Psoas muscle (tissue), 8 donors: ENCODE results near the gene AFAP1. TPM values are rescaled to one million over a fixed set of nuclear protein-coding genes. Genes with fewer than 3 reads are reported as not detected.

Experiments used
- ATAC-seq, 4 donors: fragments of 200-7000 bp; cut with Tn5 transposase; one replicate each; pipeline ENCODE4 v1.9.1; 2020; ENCODE audit warnings: moderate library complexity in 3 of 4, mild to moderate bottlenecking in 2 of 4
- DNase-seq, 2 donors: peaks; one replicate each; pipeline ENCODE4 v3.0.0-alpha.2; 2020
- H3K27ac ChIP-seq: fragments of 200-600 bp; one replicate; pipeline ENCODE4 v1.8.0; 2022
- H3K27me3 ChIP-seq, 3 donors: fragments of 200-600 bp in 1 of 3; one replicate each; pipeline versions ENCODE4 v1.6.1 to v1.8.0; 2013 to 2022; ENCODE audit warnings: low read length in 2 of 3, mild to moderate bottlenecking in 2 of 3, moderate library complexity in 1 of 3; ENCODE audit not compliant: insufficient read depth in 3 of 3
- H3K36me3 ChIP-seq, 2 donors: fragments of 200-600 bp in 1 of 2; one replicate each; pipeline versions ENCODE4 v1.6.1 to v1.8.0; 2013 to 2022; ENCODE audit warnings: low read depth in 1 of 2, mild to moderate bottlenecking in 1 of 2, moderate library complexity in 1 of 2; ENCODE audit not compliant: insufficient read depth in 1 of 2
- H3K4me1 ChIP-seq: fragments of 200-600 bp; one replicate; pipeline ENCODE4 v1.8.0; 2022
- H3K4me3 ChIP-seq: fragments of 200-600 bp; one replicate; pipeline ENCODE4 v1.8.0; 2022; ENCODE audit warnings: mild to moderate bottlenecking
- H3K9me3 ChIP-seq: fragments of 200-600 bp; one replicate; pipeline ENCODE4 v1.8.0; 2022
- CTCF ChIP-seq: fragments of 200-600 bp; IDR thresholded peaks from one replicate; pipeline ENCODE4 v1.8.0; 2022; ENCODE audit warnings: antibody characterized with exemption
- WGBS, 3 donors: extraction: QIAGEN DNeasy Blood & Tissue Kit; methylation state at CpG; one replicate each; pipeline versions ENCODE4 v1.1.6 to v1.1.7; 2013; 5-methylcytosine and 5-hydroxymethylcytosine counted together
- intact Hi-C, 2 donors: fragments of 100-400 bp; cut with DNase I; formaldehyde crosslinking; loops; one replicate each; pipeline versions ENCODE4 v1.11.0 to v1.14.2; 2022
- polyA plus RNA-seq, 3 donors: library from polyadenylated mRNA; stranded (reverse); fragments of 200-250 nt; gene quantifications; one replicate each; pipeline ENCODE4 v1.2.3, GENCODE V29; 2013
- total RNA-seq, 4 donors: library from RNA; stranded (reverse); fragmentation: NEBNext Ultra II Directional in 2 of 4; extraction: Animal tissue kit (Norgen Biotek cat#: 25700) in 2 of 4; gene quantifications; one replicate each; pipeline versions ENCODE4 v1.2.1 to v1.2.4, GENCODE V29; 2021 to 2023
- donor health status: healthy with polysubstance abuse.
- donor health status: DM: no; HTN: no; CAD: no; lungs with moderate emphysema.
- donor health status: Bipolar disorder and iron deficiency.
- donor health status: healthy.
- donor health status: DM: yes; HTN: yes; CAD: no.
- donor health status: DM: no; HTN: no; CAD: no.
- donor health status: DM: no; HTN: no; CAD: no.
- donor health status: DM: yes; HTN: yes; CAD: no.

Gene AFAP1
- total and polyA plus RNA-seq, 7 donors: 1.3 to 11.4 (median 2.6) TPM

GRCh38 chr4:7901311-7901885 lies 38.3 kb downstream of the AFAP1 start:
- WGBS, 3 donors: 76 to 81% (median 80%) methylated on average over 13 of the region's 13 CpGs

GRCh38 chr4:7900334-7900909 lies 39.2 kb downstream of the AFAP1 start:
- no peak for DNase-seq
- Histone ChIP-seq H3K27ac (no peak overlapping the region), H3K36me3 (no peaks in the 10 kb centered on the region), H3K27me3 (peaks cover 0 to 1% (median 0%) of the 10 kb centered on the region in 3 donors), H3K4me1 (no peaks in the 10 kb centered on the region), H3K4me3 (no peak overlapping the region), H3K9me3 (no peaks in the 10 kb centered on the region)
- intact Hi-C loops: no loop called here
- no peak for ATAC-seq
- 62 to 66% (median 66%) methylated on average over 8 to 9 of the region's 9 CpGs for WGBS, 3 donors
- TF ChIP-seq CTCF: no peak

More at GRCh38 chr4:7901311-7901885, 38.3 kb downstream of the AFAP1 start:
- Histone ChIP-seq H3K36me3 (no peaks in the 10 kb centered on the region), H3K27me3 (peaks cover 0 to 1% (median 0%) of the 10 kb centered on the region in 3 donors), H3K9me3 (no peaks in the 10 kb centered on the region), H3K4me1 (no peaks in the 10 kb centered on the region), H3K27ac (no peak overlapping the region), H3K4me3 (no peak overlapping the region)
- ATAC-seq (no peak), DNase-seq (no peak)
- no peak for TF ChIP-seq CTCF
- intact Hi-C loops: no loop called here

- peaks cover 0 to 1% (median 0%) of the 10 kb centered on the region in 3 donors for H3K27me3 ChIP-seq
- TF ChIP-seq CTCF: no peak
- 75 to 84% (median 76%) methylated on average over 9 of the region's 9 CpGs for WGBS, 3 donors
- no peaks in the 10 kb centered on the region for H3K9me3 ChIP-seq
- intact Hi-C loops: no loop called here
- H3K4me3 ChIP-seq: no peak overlapping the region
- DNase-seq (no peak), ATAC-seq (no peak)
- no peaks in the 10 kb centered on the region for H3K36me3 ChIP-seq
- H3K4me1 ChIP-seq: no peaks in the 10 kb centered on the region
- no peak overlapping the region for H3K27ac ChIP-seq
Measured at GRCh38 chr4:7899184-7899869, 40.3 kb downstream of the AFAP1 start.

- ATAC-seq (no peak), DNase-seq (no peak)
- no peak overlapping the region for H3K27ac ChIP-seq
- H3K9me3 ChIP-seq: no peaks in the 10 kb centered on the region
- peaks cover 0 to 1% (median 0%) of the 10 kb centered on the region in 3 donors for H3K27me3 ChIP-seq
- WGBS, 3 donors: 89 to 96% (median 93%) methylated on average over 4 of the region's 4 CpGs
- no peak for TF ChIP-seq CTCF
- intact Hi-C loops: no loop called here
- no peak overlapping the region for H3K4me3 ChIP-seq
- H3K4me1 ChIP-seq: no peaks in the 10 kb centered on the region
- H3K36me3 ChIP-seq: no peaks in the 10 kb centered on the region
Measured at GRCh38 chr4:7898385-7898784, 41.3 kb downstream of the AFAP1 start.
